A673 (cell line): Measurements from ENCODE around the gene TNS3. TPM values are rescaled to one million over a fixed set of nuclear protein-coding genes. Genes with fewer than 3 reads are reported as not detected.

ENCODE experiments used
- BruUV-seq: library from RNA; stranded (reverse); fragments of 400-500 nt; replicated peaks from 2 replicates; lab custom pipeline; 2021; lab: Mats Ljungman, UMichigan
- CTCF ChIA-PET: fragments of 300-600 bp; sonication (Branson Sonifier 250); formaldehyde crosslinking; loops from one replicate; lab custom pipeline; 2022; ENCODE audit warnings: antibody characterized with exemption; lab: Charles Lee
- POLR2A ChIA-PET: fragments of 300-600 bp; sonication (Branson Sonifier 250); formaldehyde crosslinking; loops from one replicate; lab custom pipeline; 2022; ENCODE audit warnings: antibody characterized with exemption; ENCODE audit not compliant: low non-redundant PET; lab: Charles Lee
- DNase-seq: peaks from one replicate; pipeline ENCODE4 v3.0.0-alpha.2; 2015; ENCODE audit warnings: low spot score
- H3K27ac ChIP-seq: fragments of 200-600 bp; sonication (generic); 2 replicates; pipeline ENCODE4 v1.5.1; 2016; ENCODE audit warnings: mixed run types, low read depth, mild to moderate bottlenecking, mixed read lengths, antibody characterized with exemption, low read length; ENCODE audit not compliant: poor library complexity, severe bottlenecking
- H3K27me3 ChIP-seq: fragments of 200-600 bp; sonication (generic); replicated peaks from 2 replicates; pipeline ENCODE4 v1.6.1; 2017; ENCODE audit warnings: mixed run types, low read depth, mild to moderate bottlenecking, mixed read lengths, antibody characterized with exemption, low read length; ENCODE audit not compliant: insufficient read depth, poor library complexity
- H3K36me3 ChIP-seq: fragments of 200-600 bp; sonication (generic); 2 replicates; pipeline ENCODE4 v1.6.1; 2016; ENCODE audit warnings: mixed run types, mild to moderate bottlenecking, mixed read lengths, antibody characterized with exemption, low read length; ENCODE audit not compliant: insufficient read depth, poor library complexity, severe bottlenecking
- H3K4me1 ChIP-seq: fragments of 200-600 bp; sonication (generic); 2 replicates; pipeline ENCODE4 v1.6.1; 2017; ENCODE audit warnings: mixed run types, mild to moderate bottlenecking, mixed read lengths, antibody characterized with exemption, low read length; ENCODE audit not compliant: insufficient read depth, poor library complexity, severe bottlenecking
- H3K4me3 ChIP-seq: fragments of 200-600 bp; sonication (generic); 2 replicates; pipeline ENCODE4 v1.5.1; 2016; ENCODE audit warnings: low read depth, mixed run types, mild to moderate bottlenecking, mixed read lengths, low read length; ENCODE audit not compliant: poor library complexity, severe bottlenecking
- H3K9me3 ChIP-seq: fragments of 200-600 bp; sonication (generic); 2 replicates; pipeline ENCODE4 v1.6.1; 2016; ENCODE audit warnings: mixed run types, low read depth, mild to moderate bottlenecking, mixed read lengths, antibody characterized with exemption, low read length; ENCODE audit not compliant: poor library complexity, severe bottlenecking
- EZH2 ChIP-seq: fragments of 200-600 bp; sonication (generic); IDR thresholded peaks from 2 replicates; pipeline ENCODE4 v1.6.1; 2017; ENCODE audit warnings: borderline replicate concordance, low read depth, mild to moderate bottlenecking, mixed read lengths, antibody characterized with exemption, low read length; ENCODE audit not compliant: poor library complexity, severe bottlenecking
- intact Hi-C: fragments of 100-400 bp; cut with micrococcal nuclease; formaldehyde crosslinking; loops from one replicate; pipeline ENCODE4 v1.10.0; 2022; ENCODE audit not compliant: unreplicated experiment
- total RNA-seq: library from RNA; stranded (reverse); gene quantifications from 2 replicates; pipeline ENCODE4 v1.2.3, GENCODE V29; 2021
- TF ChIP-seq, protein P1 (sequence below): fragments of 300-800, 200-600 bp; sonication (generic); conservative IDR thresholded peaks from 2 replicates; pipeline ENCODE4 v1.5.1; 2017; ENCODE audit warnings: low read depth, mild to moderate bottlenecking, antibody characterized with exemption, low read length, moderate library complexity, mixed read lengths

The TNS3 gene
- total RNA-seq, 1 experiment from 2014 or later, result not detected

DNA sequence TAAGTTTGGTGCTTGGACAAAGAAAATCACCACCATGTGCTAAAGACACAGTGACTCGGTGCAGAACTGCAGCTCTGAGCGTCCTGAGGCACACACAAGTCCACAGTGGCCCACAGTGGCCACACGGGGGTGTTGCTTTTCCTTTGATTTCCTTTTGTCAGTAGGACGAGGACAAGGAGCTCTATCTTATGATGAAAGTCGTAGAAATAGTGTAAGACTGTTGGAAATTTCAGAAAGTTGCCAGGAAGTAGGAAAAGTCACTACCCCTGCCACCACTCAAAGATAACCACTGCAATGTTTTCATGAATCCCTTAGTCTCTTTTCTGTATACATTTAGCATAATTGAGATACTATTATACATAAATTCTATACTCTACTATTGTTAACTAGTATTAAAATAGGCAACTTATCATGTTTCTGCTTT is 146.0 kb downstream of the TNS3 start:
- Histone ChIP-seq H3K4me3 (no peak overlapping the region), H3K27ac (no peak overlapping the region), H3K9me3 (no peaks in the 10 kb centered on the region), H3K27me3 (peaks cover 7% of the 10 kb centered on the region), H3K4me1 (no peaks in the 10 kb centered on the region), H3K36me3 (no peaks in the 10 kb centered on the region)
- TF ChIP-seq EZH2, result no peak
- TF ChIP-seq, protein P1, sequence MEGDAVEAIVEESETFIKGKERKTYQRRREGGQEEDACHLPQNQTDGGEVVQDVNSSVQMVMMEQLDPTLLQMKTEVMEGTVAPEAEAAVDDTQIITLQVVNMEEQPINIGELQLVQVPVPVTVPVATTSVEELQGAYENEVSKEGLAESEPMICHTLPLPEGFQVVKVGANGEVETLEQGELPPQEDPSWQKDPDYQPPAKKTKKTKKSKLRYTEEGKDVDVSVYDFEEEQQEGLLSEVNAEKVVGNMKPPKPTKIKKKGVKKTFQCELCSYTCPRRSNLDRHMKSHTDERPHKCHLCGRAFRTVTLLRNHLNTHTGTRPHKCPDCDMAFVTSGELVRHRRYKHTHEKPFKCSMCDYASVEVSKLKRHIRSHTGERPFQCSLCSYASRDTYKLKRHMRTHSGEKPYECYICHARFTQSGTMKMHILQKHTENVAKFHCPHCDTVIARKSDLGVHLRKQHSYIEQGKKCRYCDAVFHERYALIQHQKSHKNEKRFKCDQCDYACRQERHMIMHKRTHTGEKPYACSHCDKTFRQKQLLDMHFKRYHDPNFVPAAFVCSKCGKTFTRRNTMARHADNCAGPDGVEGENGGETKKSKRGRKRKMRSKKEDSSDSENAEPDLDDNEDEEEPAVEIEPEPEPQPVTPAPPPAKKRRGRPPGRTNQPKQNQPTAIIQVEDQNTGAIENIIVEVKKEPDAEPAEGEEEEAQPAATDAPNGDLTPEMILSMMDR, result peak; percentile 49
- intact Hi-C loops, result no loop called here
- ChIA-PET CTCF (interaction anchor here (1.1 kb wide), 2 partner anchors 169 to 383 kb away, joined by 3 read pairs; no protein-coding TSS in a partner anchor), POLR2A (no interaction called here)
- peak; percentile 53 for DNase-seq
- no TSS peak for BruUV-seq

DNA sequence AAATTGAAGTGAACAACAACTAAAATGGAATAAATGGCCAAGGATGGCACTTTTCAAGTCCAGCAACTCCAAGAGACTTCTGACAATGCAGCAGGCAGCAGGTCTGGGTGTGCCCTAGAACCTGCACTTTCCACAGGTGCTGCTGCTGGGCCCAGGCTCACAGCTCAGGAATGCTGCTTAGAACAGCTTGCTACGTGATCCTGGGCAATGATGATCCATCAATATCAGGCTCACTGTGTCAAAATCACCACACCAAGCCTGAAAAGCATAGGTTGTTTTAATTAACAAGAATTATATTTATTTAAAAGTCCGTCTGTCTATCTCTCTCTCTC is 148.4 kb downstream of the TNS3 start:
- Histone ChIP-seq H3K36me3 (no peaks in the 10 kb centered on the region), H3K27ac (no peak overlapping the region), H3K9me3 (no peaks in the 10 kb centered on the region), H3K27me3 (peaks cover 7% of the 10 kb centered on the region), H3K4me1 (no peaks in the 10 kb centered on the region), H3K4me3 (no peak overlapping the region)
- ChIA-PET CTCF (interaction anchor here (0.7 kb wide), 1 partner anchor 144 kb away, joined by 5 read pairs; no protein-coding TSS in a partner anchor), POLR2A (no interaction called here)
- DNase-seq, result no peak
- TF ChIP-seq, protein P1, result no peak
- no peak for TF ChIP-seq EZH2
- BruUV-seq, result no TSS peak
- intact Hi-C loops, result no loop called here

DNA sequence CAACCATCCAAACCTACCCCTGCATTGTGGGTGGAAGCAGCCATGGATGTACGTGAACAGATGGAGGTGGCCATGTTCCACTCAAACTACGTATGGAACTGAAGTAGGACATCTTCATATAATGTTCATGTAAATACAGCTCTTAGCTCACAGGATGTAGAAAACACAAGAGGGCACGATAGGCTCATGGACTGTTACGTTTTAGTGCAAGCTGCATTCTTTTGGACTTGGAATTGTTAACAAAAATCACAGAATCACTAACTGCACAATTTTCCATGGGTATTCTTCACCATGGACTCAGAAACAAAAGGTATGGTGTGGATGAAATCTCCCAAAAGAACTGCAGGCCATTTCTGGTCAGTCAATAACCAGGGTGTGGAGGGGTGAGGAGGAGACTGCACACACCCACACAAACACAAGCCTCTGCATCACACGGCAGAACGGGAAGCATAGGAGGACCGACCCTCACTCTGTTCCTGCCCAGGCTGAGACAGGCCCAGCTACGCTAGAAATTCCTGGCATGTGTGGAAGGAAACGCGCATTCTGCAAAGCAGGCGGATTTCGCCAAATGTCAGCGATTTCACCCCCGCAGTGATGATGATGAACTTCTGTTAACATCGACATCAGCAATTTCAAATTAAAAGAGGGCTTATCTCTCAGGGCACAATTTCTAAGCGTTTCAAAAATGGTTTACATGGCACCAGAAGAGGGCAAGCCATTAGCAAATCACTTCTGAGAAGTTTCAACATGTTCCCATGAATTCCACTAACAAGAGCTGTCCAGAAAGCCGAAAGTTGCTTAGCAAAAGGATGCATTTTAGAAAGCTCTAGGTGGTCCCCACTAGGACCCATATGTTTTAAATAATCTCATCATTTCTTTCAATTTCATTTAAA is 149.0 kb downstream of the TNS3 start:
- Histone ChIP-seq H3K27ac (no peak overlapping the region), H3K27me3 (peaks cover 7% of the 10 kb centered on the region), H3K4me1 (no peaks in the 10 kb centered on the region), H3K4me3 (no peak overlapping the region), H3K9me3 (no peaks in the 10 kb centered on the region), H3K36me3 (no peaks in the 10 kb centered on the region)
- ChIA-PET POLR2A (no interaction called here), CTCF (no interaction called here)
- DNase-seq, result no peak
- TF ChIP-seq EZH2, result no peak
- TF ChIP-seq, protein P1, result no peak
- no TSS peak for BruUV-seq
- intact Hi-C loops, result no loop called here
